GM18505 (cell line): ENCODE data around the gene GMIP.
"Not testable (repeated sequence)": the region's sequence is repeated elsewhere in the genome, so short reads cannot be mapped to it uniquely, and the experiment has no call there.

Source experiments
- ATAC-seq: cut with Tn5 transposase; IDR thresholded peaks from one replicate; pipeline ENCODE4 v1.9.1; 2021; ENCODE audit not compliant: unreplicated experiment
- POLR2A ChIP-seq: IDR thresholded peaks from 4 replicates; pipeline ENCODE4 v1.6.1; 2011; ENCODE audit warnings: borderline replicate concordance; ENCODE audit not compliant: insufficient read depth, insufficient read length; ENCODE audit errors: extremely low read depth

GMIP gene

DNA sequence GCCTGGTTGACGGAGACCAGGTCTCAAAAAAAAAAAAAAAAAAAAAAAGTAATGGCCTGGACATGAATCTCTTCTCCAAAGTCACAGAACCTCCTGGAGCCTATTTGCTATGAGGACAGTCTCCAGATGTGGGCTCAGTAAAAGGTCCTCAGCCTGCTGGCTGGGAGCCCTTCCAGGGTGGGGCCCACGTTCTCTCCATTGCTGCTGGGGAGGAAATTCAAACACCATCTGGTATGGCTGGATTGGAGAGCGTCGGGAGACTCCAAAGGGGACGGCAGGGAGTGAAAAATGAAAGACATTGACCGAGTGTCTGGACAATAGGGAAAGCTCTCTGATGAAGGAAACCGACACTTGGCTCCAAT, 23.6 kb downstream of the GMIP start:
- ATAC-seq = no peak
- no peak for TF ChIP-seq POLR2A

DNA sequence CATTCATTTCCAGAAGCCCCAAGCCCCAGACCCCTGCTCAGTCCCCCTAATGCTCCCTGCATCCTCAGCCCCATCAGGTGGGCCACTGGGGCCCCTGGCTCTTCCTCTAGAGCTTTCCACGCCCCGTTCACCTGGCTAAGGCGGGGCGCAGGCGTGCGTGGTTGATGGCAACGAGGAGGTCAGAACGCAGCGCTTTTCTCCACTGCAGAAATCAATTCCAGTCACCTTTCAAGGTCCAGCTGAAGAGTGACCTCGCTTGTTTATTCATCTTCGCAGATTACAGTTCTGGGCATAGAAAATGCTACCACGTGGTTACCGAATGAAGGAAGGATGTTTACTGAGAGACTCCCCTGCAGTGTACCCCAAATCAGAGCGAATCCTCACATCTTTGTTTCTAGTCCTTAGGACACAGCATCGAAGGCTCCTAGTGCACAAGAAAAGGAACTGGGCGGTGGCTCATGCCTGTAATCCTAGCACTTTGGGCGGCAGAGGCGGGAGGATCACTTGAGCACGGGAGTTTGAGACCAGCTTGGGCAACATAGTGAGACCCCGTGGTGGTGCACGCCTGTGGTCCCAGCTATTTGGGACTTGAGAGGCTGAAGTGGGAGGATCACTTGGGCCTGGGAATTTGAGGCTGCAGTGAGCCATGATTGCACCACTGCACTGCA, 24.1 kb downstream of the GMIP start:
- ATAC-seq = no peak
- TF ChIP-seq POLR2A = no peak

DNA sequence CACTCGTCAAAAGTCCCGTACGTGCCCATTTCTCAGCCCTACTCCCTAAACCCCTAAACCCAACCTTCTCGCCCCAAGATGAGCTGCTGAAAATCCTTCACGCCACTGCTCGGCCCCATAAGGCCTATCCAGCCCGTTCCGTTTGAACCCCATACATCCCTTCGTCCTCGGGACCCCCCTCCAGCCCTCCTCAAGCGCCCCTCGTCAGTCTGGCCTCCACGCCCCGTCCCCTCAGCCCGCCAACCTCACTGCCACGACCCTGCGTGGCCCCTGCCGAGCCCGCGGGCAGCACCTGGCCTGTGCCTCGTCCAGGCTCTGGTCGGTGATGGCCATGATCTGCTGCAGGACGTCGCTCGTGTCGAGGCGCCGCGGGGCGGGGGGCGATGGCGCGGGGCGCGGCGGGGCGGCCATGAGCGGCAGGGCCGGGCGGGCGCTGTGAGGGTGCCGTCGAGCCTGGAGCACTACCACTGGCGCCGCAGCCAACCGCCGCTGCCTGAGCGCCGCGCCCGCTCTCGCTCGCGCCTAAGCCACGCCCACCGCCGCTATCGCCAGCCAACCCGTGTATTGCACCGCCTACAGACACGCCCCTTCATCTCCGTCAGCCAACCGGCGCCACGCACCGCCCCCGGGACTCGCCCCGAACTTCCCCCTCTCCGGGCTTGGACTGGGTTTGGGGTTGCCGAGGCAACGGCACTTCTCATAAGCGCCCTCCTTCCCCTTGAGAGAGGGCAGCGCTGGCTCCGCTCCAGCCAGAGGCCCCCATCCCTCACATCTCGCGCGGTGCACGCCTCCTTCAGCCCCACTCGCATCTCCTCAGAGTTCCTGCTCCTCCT, 25.0 kb downstream of the GMIP start, which contains the start of gene PBX4:
Gene PBX4 (minus strand): TSS at position 469 of the 833 bp plus-strand sequence. CDS start 58 bp downstream, at position 411.
- ATAC-seq = peak; percentile 96
- TF ChIP-seq POLR2A = peak; percentile 56

DNA sequence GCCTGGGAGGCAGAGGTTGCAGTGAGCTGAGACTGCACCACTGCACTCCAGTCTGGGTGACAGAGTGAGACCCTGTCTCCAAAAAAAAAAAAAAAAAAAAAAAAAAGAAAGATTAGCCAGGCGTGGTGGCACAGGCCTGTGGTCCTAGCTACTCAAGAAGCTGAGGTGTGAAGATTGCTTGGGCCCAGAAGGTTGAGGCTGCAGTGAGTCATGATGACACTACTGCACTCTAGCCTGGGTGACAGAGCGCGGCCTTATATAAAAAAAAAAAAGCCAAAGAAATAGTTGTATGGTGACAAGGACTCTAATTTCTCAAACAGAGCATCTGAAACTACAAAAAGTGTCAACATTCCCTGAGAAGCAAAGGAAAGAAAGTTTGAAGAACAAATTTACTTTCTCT, 28.4 kb downstream of the GMIP start:
- ATAC-seq = no peak
- no peak for TF ChIP-seq POLR2A

DNA sequence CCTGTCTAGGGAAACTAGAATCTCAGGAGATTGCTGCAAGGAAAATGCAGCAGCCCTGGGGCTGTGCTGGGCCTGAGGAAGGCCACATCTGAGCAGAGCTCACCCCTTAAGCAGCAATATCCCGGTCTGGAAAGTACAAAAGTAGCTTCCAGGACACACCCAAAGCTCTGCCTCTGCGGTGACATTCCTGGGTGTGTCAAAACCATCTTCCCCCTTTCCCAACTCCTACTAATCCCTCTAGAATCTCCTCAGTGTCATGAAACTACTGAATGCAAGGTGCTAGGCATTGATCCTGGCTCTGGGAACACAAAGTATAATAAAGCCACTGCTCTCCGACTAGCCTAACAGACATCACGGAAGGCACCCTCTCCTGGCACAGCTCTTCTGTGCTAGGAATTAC, 30.0 kb downstream of the GMIP start:
- TF ChIP-seq POLR2A = no peak
- no peak for ATAC-seq

DNA sequence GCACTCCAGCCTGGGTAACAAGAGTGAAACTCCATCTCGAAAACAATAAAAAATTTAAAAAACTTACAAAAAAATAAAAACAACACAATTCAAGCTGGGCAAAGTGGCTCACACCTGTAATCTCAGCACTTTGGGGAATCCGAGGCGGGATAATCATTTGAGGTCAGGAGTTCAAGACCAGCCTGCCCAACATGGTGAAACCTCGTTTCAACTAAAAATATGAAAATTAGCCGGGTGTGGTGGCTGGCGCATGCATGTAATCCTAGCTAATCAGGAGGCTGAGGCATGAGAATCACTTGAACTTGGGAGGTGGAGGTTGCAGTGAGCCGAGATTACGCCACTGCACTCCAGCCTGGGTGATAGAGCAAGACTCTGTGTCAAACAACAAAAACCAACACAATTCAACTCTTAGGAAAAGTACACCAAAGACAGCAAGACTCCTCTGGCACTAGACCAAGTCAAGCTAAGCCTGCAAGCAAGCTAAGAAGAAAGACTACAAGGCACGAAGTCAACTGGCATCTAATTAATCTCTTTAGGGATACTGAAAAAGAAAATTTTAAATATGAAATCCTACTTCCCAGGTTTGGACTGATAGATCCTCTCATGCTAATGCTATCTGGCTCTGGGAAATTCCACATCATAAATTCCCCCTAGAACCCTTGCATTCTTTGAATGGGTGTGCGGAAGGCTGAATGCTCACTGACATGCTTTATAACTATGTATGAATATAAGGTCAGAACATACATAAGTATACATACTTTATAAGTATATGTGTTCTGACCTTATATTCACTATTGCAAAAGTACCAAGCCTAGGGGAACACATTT, 32.9 kb downstream of the GMIP start:
- ATAC-seq = no peak
- no peak for TF ChIP-seq POLR2A

DNA sequence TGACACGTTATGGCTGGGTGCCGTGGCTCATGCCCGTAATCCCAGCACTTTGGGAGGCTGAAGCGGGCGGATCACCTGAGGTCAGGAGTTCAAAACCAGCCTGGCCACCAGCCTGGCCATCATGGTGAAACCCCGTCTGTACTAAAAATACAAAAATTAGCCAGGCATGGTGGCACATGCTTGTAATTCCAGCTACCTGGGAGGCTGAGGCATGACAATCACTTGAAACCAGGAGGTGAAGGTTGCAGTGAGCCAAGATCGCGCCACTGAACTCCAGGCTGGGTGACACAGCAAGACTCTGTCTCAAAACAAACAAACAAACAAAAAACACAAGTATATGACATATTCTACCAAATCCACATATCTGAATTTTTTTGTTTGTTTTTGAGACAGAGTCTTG, 36.8 kb downstream of the GMIP start:
- not testable (repeated sequence) for ATAC-seq

DNA sequence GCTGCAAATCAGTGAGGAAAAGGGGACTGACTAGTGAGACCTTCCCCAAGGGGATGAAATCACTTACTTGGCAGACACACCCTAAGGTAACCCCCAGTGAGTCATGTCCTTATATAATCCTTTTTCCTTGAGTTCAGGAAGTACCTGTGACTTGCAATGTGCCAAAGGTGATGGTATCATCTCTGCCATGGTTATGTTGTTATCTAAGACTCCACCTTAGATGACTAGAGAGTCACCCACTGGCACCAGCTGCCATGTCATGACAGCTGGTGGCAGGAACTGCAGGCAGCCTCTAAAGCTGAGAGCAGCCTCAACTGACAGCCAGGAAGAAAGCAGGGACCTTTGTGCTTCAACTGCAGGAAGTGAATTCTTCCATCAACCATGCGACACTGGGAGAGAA, 37.4 kb downstream of the GMIP start:
- no peak for TF ChIP-seq POLR2A
- no peak for ATAC-seq

DNA sequence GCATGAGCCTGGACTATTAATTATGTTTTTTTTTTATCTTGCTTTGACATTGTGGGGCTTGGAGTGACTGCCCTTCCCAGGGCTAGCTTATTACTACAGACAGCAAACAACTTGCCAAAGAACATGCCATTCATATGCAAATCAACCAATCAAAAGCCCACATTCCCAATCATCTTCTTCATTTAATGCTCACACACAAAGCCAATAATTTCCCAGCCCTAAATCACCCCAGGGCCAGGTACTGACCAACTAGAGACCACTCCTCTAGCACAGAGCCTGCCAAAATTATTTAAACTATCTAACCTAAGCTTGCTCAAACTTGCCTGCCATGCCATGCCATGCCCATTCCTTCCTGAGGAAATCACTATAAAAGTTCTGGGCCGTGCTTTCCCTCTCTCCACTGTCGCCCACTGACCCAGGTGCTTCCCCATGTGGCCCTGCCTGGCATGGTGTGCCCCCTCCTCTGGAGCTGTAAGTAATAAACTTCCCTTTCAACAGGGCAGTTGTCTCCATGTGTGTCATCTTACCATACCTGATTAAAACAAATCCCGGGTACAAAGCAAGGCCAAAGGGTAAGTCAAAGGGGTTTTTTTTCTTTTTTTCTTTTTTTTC, 40.6 kb downstream of the GMIP start:
- no peak for ATAC-seq
- no peak for TF ChIP-seq POLR2A

DNA sequence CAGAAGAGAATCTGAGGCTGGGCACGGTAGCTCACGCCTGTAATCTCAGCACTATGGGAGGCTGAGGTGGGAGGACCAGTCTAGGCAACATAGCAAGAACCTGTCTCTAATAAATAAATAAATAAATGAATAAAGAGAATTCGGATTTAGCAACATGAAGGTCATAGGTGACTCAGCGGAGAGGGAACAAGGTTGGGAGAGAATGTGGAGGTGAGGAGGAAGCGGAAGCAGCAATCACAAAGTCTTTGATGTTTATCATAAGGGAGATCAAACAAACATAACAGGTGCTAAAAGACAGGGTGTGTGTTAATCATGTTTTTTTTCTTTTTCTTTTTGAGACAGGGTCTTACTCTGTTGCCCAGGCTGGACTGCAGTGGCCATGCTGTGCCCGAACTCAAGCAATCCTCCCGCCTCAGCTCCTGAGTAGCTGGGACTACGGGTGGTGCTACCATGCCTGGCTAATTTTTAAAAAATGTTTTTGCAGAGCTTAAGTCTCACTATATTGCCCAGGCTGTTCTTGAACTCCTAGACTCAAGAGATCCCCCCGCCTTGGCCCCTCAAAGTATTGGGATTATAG, 41.2 kb downstream of the GMIP start:
- ATAC-seq = no peak
- TF ChIP-seq POLR2A = no peak

DNA sequence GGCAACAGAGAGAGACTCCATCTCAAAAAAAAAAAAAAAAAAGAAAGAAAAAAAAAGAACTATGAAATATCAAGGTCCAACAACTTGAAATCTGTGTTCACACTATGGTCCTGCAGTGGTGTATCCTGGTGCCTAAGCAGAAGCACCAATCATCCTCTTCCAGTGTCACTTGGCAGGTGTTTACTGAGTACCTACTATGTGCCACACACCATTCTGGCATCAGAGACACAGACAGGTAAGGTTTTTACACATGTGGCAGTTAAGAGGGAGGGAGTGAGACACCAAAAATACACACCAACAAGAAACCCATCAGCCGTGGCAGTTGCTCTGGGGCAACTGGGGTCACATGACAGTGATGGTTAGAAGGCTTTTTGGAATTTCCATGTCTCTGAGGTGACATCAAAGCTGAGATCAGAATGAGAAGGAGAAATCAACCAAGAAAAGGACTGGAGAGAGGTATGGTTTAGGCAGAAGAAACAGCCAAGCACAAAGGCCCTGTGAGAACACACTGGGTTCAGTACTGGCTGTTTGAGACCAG, 42.6 kb downstream of the GMIP start:
- no peak for TF ChIP-seq POLR2A
- ATAC-seq = no peak

DNA sequence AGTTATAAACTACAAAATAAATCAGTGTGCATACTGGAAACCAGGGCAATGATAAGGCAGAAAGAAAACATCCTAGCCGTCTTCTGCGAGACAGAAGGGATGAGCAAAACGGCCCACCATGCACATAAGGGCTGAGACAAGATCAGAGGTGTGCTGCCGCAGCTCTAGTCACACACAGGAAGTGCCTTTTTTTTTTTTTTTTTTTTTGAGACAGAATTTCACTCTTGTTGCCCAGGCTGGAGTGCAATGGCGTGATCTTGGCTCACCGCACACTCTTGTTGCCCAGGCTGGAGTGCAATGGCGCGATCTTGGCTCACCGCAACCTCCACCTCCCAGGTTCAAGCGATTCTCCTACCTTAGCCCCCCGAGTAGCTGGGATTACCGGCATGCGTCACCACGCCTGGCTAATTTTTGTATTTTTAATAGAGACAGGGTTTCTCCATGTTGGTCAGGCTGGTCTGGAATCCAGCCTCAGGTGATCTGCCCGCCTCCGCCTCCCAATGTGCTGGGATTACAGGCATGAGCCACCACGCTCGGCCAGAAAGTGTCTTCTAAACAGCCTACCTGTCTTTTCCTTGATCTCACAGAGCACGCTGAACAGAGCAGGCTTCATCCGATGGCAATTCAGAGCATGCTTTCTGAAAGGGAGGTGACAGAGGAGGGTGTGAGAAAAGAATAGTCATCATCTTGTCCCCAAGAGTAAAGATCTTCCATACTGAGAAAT, 44.6 kb downstream of the GMIP start:
- peak; percentile 50 for TF ChIP-seq POLR2A
- not testable (repeated sequence) for ATAC-seq

DNA sequence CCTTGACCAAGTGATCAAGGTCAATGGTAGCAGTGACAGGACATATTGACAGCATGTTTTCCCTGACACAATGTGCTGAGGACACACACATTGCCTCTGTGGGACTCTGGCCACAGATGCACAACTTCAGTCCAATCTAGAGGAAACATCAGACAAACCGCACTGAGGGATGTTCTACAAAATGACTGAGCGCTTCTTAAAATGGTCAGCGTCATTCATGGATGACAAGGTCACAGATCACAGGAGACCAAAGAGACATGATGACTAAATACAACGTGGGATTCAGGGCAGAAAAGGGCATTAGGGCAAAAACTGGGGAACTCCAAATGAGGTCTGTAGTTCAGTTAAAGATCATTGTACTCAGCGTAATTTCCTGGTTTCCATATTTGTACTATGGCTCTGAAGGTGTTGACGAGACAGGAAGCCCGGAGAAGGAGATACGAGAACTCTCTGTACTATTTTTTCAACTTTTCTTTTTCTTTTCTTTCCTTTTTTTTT, 45.6 kb downstream of the GMIP start:
- peak; percentile 55 for TF ChIP-seq POLR2A
- peak; percentile 75 for ATAC-seq
